K562 (cell line): ENCODE data around the gene SLC1A2. TPM values are rescaled to one million over a fixed set of nuclear protein-coding genes. Genes with fewer than 3 reads are reported as not detected.

Experiments
- ATAC-seq: fragments of 200-7000 bp; cut with Tn5 transposase; 3 replicates; pipeline ENCODE4 v1.9.1; 2020; ENCODE audit warnings: moderate library complexity
- BruUV-seq: library from RNA; stranded (reverse); fragments of 400-500 nt; replicated peaks from 2 replicates; lab custom pipeline; 2021; lab: Mats Ljungman, UMichigan
- CTCF ChIA-PET: fragments of 300-600 bp; formaldehyde crosslinking; extraction: SDS; loops from one replicate; lab custom pipeline; 2021; ENCODE audit warnings: low intra/inter-chr PET ratio; lab: Yijun Ruan, JAX
- POLR2A ChIA-PET: fragments of 300-600, 350-650 bp; sonication (Branson Sonifier 250); formaldehyde crosslinking; extraction: SDS; loops from one replicate; lab custom pipeline; 2021; ENCODE audit warnings: antibody characterized with exemption, inconsistent platforms; lab: Yijun Ruan, JAX
- DNase-seq, 4 experiments: peaks; one replicate each; pipeline versions ENCODE4 v3.0.0 to v3.0.0-alpha.2; 2011 to 2018; ENCODE audit warnings: low spot score in 3 of 4, mixed read lengths in 3 of 4; ENCODE audit errors: extremely low read depth in 1 of 4
- FAIRE-seq: peaks from 2 replicates; lab custom pipeline; 2011; peaks lifted over from hg19 to GRCh38; lab: Jason Lieb, UNC
- H2AFZ ChIP-seq: 2 replicates; pipeline ENCODE4 v1.6.0; 2011; ENCODE audit warnings: low read depth, low read length, control low read depth, inconsistent platforms
- H3K27ac ChIP-seq: fragments of 200-600 bp; 3 replicates; pipeline ENCODE4 v1.8.0; 2011; ENCODE audit warnings: low read depth, mild to moderate bottlenecking, control low read depth, inconsistent platforms, low read length, moderate library complexity, mixed read lengths; ENCODE audit errors: extremely low read depth
- H3K27me3 ChIP-seq, 2 experiments: fragments of 300-600 bp in 1 of 2; 2 replicates in 1 of 2; 3 replicates in 1 of 2; pipeline versions ENCODE4 v1.6.0 to v1.8.0; 2011; ENCODE audit warnings: inconsistent platforms in 2 of 2, low read length in 2 of 2, mild to moderate bottlenecking in 1 of 2, mixed read lengths in 1 of 2, moderate library complexity in 1 of 2; ENCODE audit not compliant: control insufficient read depth in 2 of 2, insufficient read depth in 2 of 2
- H3K36me3 ChIP-seq: fragments of 300-600 bp; 3 replicates; pipeline ENCODE4 v1.8.0; 2011; ENCODE audit warnings: mild to moderate bottlenecking, low read length, inconsistent platforms; ENCODE audit not compliant: control insufficient read depth, insufficient read depth
- H3K4me1 ChIP-seq, 2 experiments: fragments of 200-600 bp in 1 of 2; replicated peaks in 1 of 2; 2 replicates in 1 of 2; 3 replicates in 1 of 2; pipeline versions ENCODE4 v1.5.1 to v1.8.0; 2011; ENCODE audit warnings: inconsistent platforms in 2 of 2, low read length in 2 of 2, mild to moderate bottlenecking in 1 of 2, mixed read lengths in 1 of 2, moderate library complexity in 1 of 2; ENCODE audit not compliant: control insufficient read depth in 2 of 2, insufficient read depth in 2 of 2
- H3K4me2 ChIP-seq: 2 replicates; pipeline ENCODE4 v1.6.1; 2011; ENCODE audit warnings: low read length, control low read depth, inconsistent platforms, mixed read lengths; ENCODE audit not compliant: insufficient read depth
- H3K4me3 ChIP-seq: fragments of 200-600 bp; sonication (generic), shearing (Covaris generic); 2 replicates; pipeline ENCODE4 v1.5.1; 2016; ENCODE audit warnings: control low read depth, inconsistent platforms
- H3K79me2 ChIP-seq: fragments of 200-600 bp; 3 replicates; pipeline ENCODE4 v1.8.0; 2011; ENCODE audit warnings: low read length, inconsistent platforms; ENCODE audit not compliant: control insufficient read depth, insufficient read depth
- H3K9ac ChIP-seq, 2 experiments: 2 replicates each; pipeline versions ENCODE4 v1.6.0 to v1.6.1; 2011; ENCODE audit warnings: low read depth in 2 of 2, low read length in 2 of 2, control low read depth in 1 of 2, inconsistent platforms in 1 of 2, mild to moderate bottlenecking in 1 of 2, mixed read lengths in 1 of 2; ENCODE audit not compliant: insufficient read depth in 1 of 2
- H3K9me1 ChIP-seq: one replicate; pipeline ENCODE4 v1.6.0; 2011; ENCODE audit warnings: inconsistent platforms, mild to moderate bottlenecking, low read length, moderate library complexity; ENCODE audit not compliant: control insufficient read depth, insufficient read depth
- H3K9me3 ChIP-seq: replicated peaks from 2 replicates; pipeline ENCODE4 v1.5.1; 2011; ENCODE audit warnings: low read depth, low read length, inconsistent platforms; ENCODE audit not compliant: control insufficient read depth, insufficient read depth
- H4K20me1 ChIP-seq: replicated peaks from 2 replicates; pipeline ENCODE4 v1.6.1; 2011; ENCODE audit warnings: low read length, inconsistent platforms, mixed read lengths; ENCODE audit not compliant: control insufficient read depth, insufficient read depth
- ATF1 ChIP-seq, 2 experiments: fragments of 450-650 bp in 1 of 2; IDR thresholded peaks; 2 replicates each; pipeline ENCODE4 v1.6.1; 2016; ENCODE audit warnings: missing compliant biosample characterization in 1 of 2, missing genetic modification characterization in 1 of 2
- BCL6 ChIP-seq: fragments of 250-450 bp; sonication (Bioruptor Pico); IDR thresholded peaks from 2 replicates; pipeline ENCODE4 v1.4.0; 2020
- IFI16 ChIP-seq: fragments of 250-450 bp; sonication (Bioruptor Pico); IDR thresholded peaks from 2 replicates; pipeline ENCODE4 v2.1.2; 2022; ENCODE audit warnings: mild to moderate bottlenecking, inconsistent platforms
- MED1 ChIP-seq: sonication (generic); formaldehyde crosslinking; IDR thresholded peaks from 2 replicates; pipeline ENCODE4 v1.8.1; 2023; ENCODE audit warnings: missing genetic modification reagents, borderline replicate concordance
- POLR3G ChIP-seq: IDR thresholded peaks from 2 replicates; pipeline ENCODE4 v1.6.1; 2011; ENCODE audit not compliant: insufficient read length, insufficient replicate concordance; ENCODE audit errors: extremely low read depth
- SRSF1 ChIP-seq: fragments of 200-400 bp; formaldehyde crosslinking; IDR thresholded peaks from 2 replicates; pipeline ENCODE4 v1.6.1; 2017; ENCODE audit warnings: mild to moderate bottlenecking, low read depth, low read length, moderate library complexity
- ZNF316 ChIP-seq: fragments of 450-650 bp; IDR thresholded peaks from 2 replicates; pipeline ENCODE4 v1.6.1; 2016
- WGBS: fragments of 100-300 bp; shearing (Covaris generic); methylation state at CpG from one replicate; pipeline ENCODE4 v1.1.6; 2016; ENCODE audit warnings: low coverage, mixed read lengths; ENCODE audit not compliant: insufficient coverage; ENCODE audit errors: missing lambda C conversion rate; 5-methylcytosine and 5-hydroxymethylcytosine counted together
- in situ Hi-C: fragments of 300-500 bp; cut with MboI; formaldehyde crosslinking; loops from 4 replicates; pipeline ENCODE4 v1.15.0; 2018; ENCODE audit warnings: inconsistent platforms, mixed read lengths
- intact Hi-C: fragments of 100-400 bp; cut with micrococcal nuclease; formaldehyde crosslinking; loops from 2 replicates; pipeline ENCODE4 v1.14.2; 2022
- polyA plus RNA-seq, 8 experiments: library from polyadenylated mRNA; depleted of rRNA in 4 of 8; stranded (reverse) in 5 of 8; unstranded in 3 of 8; fragments of >200 nt; fragmentation: Nextera tagmentation in 2 of 8; fragmentation: Illumina TruSeq in 1 of 8; extraction: Ambion mirVana in 2 of 8; extraction: Trizol in 1 of 8; gene quantifications; 2 replicates each; pipeline versions ENCODE4 v1.2.1 to v1.2.3, GENCODE V29; 2011 to 2014; ENCODE audit warnings: inconsistent platforms in 1 of 8, missing spikeins in 1 of 8
- total RNA-seq, 7 experiments: library from RNA; depleted of rRNA in 6 of 7; stranded (reverse); fragments of >200 nt in 6 of 7; fragmentation: Illumina TruSeq in 2 of 7; extraction: Trizol in 2 of 7; gene quantifications; 2 replicates each; pipeline versions ENCODE4 v1.2.1 to v1.2.3, GENCODE V29; 2011 to 2021; ENCODE audit warnings: low replicate concordance in 1 of 7
- TF ChIP-seq, protein P1 (sequence below): fragments of 250-450 bp; sonication (Bioruptor Pico); IDR thresholded peaks from 2 replicates; pipeline ENCODE4 v1.5.0; 2021; ENCODE audit warnings: mild to moderate bottlenecking, moderate library complexity

SLC1A2 gene
- total and polyA plus RNA-seq, 9 of the 15 experiments (the other 6 are each of a cell fraction or from before 2014, with no cell fraction given) = 0.03 to 0.07 (median 0.04) TPM; not detected in 5

DNA sequence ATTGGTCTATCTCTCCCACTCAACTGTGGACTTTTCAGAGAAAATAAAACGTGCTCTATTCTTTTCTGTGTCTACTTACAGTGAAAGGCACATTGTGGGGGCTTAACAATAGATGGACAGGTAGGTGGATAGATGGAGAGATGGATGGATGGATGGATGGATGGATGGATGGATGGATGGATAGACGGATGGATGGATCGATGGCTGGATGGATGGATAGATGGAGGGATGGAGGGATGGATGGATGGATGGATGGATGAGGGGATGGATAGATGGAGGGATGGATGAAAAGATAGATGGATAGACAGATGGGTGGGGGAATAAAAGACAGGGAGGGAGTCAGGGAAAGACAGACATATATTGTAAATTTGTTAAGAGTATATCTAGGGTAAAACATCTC, 14.2 kb upstream of the SLC1A2 start:
- no peak overlapping the region for H3K27ac ChIP-seq
- H3K79me2 ChIP-seq = no peaks in the 10 kb centered on the region
- no peaks in the 10 kb centered on the region for H3K36me3 ChIP-seq
- POLR2A ChIA-PET = interaction anchor here (0.7 kb wide), 1 partner anchor 10 kb away, joined by 3 read pairs; no protein-coding TSS in a partner anchor
- no peaks in the 10 kb centered on the region for H3K4me1 ChIP-seq
- DNase-seq = no peak
- TF ChIP-seq, protein P1, sequence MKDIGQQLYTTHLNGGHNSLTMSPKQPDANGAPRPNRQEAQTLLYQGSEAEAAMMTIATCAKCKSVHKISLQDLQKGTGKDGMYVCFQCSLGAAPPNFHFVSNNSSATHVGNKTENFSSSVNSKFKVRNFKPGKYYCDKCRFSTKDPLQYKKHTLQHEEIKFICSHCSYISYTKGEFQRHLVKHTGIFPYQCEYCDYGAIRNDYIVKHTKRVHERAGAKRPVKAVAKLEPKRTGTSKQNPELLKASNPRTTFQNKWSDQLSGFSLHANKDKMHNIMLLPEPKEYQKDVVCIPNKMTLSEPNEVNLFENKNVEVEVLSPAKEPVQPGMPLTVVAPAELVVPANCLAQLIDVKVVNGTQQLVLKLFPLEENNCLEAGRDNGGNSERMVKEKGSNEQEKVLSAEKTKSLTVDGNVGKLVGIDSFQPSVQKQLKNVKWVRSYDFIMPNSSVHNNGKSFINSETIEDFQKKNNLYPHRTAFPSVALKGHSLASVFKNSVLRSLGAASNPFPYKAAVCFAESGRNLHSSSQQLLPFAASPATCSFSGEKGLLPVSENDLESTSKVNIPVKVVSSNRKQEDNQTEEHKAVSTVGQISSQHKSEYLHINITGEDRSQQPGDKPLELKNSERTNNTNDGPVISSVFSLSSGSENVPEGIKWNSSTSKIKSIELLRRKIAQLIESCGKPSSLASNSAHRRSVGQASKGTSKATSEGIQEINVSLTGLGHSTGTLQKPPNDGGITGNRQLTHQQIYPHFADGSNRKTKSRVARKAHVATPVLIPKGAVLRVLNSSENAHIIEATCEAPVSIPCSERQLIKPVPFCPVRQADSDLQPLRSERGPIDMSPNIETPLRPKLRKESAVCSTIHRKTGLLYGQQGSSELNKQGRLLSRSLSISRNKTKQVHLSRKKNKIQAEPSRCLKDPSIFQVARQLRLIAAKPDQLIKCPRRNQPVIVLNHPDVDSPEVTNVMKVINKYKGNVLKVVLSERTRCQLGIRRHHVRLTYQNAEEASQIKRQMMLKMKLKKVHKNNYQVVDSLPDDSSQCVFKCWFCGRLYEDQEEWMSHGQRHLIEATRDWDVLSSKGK (CRISPR knock-in tag) = no peak
- no peak for TF ChIP-seq IFI16 (CRISPR knock-in tag)
- no peak for TF ChIP-seq POLR3G
- no peak for TF ChIP-seq ATF1 (CRISPR knock-in tag; IDR thresholded peaks at IDR 0.05)
- TF ChIP-seq ATF1 (tag; IDR thresholded peaks at IDR 0.05) = no peak
- no peak for TF ChIP-seq ZNF316
- no peak for TF ChIP-seq SRSF1
- TF ChIP-seq MED1 (CRISPR knock-in tag) = no peak
- no peak for TF ChIP-seq BCL6 (CRISPR knock-in tag)
- H4K20me1 ChIP-seq = no peaks in the 10 kb centered on the region
- no peaks in the 10 kb centered on the region for H3K9me1 ChIP-seq
- no peak for ATAC-seq
- no peak overlapping the region for H3K4me2 ChIP-seq
- intact Hi-C loops (no loop called here), in situ Hi-C loops (no loop called here)
- peaks cover 0 to 15% of the 10 kb centered on the region in 2 experiments; a peak in 1 of 5 replicates for H3K27me3 ChIP-seq
- no peak for FAIRE-seq
- no TSS peak for BruUV-seq
- WGBS = 0% methylated on average over 3 of the region's 3 CpGs
- no peak overlapping the region for H3K4me3 ChIP-seq
- H3K9ac ChIP-seq = no peak overlapping the region
- no peaks in the 10 kb centered on the region for H3K9me3 ChIP-seq
- CTCF ChIA-PET = no interaction called here
- no peak overlapping the region for H2AFZ ChIP-seq
